ENCODE results near the gene SUN5. TPM values are rescaled to one million over a fixed set of nuclear protein-coding genes. Genes with fewer than 3 reads are reported as not detected.

SUN5 gene, protein sequence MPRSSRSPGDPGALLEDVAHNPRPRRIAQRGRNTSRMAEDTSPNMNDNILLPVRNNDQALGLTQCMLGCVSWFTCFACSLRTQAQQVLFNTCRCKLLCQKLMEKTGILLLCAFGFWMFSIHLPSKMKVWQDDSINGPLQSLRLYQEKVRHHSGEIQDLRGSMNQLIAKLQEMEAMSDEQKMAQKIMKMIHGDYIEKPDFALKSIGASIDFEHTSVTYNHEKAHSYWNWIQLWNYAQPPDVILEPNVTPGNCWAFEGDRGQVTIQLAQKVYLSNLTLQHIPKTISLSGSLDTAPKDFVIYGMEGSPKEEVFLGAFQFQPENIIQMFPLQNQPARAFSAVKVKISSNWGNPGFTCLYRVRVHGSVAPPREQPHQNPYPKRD
- total RNA-seq (not detected), polyA plus RNA-seq (not detected)

DNA sequence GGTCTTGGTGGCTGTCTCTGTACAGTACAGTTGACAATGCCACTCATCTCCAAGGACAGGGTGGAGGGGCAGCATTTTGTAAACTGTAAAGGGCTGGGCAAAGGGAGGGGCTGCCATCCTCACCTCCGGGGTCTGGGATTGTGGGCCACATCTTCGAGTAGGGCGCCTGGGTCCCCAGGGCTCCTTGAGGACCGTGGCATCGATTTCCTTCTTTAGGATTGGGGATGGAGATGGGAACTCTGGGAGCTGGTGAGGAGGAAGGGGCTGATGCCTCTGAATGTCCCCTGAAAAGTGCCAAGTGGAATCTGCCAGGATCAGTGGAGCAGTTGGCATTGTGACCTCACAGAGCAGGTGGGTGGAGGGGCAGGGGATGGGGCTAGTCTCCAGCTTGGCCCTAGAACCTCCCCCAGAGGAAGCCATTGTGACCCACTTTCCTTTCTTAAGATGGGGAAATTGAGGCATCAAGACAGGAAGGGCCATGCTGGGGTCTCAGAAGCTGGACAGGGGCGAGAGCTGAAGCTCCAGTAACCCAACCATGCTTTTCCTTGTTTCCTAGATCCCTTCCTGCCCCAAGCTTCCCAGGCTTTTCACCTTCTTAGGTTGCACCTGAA is at the start of gene SUN5:
SUN5 (minus strand) TSS at position 293 of the 611 bp plus-strand sequence; CDS start at position 200, 93 bp downstream.
- peaks cover 0 to 7% (median 1%) of the 10 kb centered on the region in 4 donors for H3K4me1 ChIP-seq (ENCODE audit: control insufficient read depth in 4 of 4, insufficient read depth in 4 of 4, low read length in 3 of 4)
- H3K4me3 ChIP-seq (ENCODE audit: low read depth in 1 of 3, low read length in 3 of 3), result no peak within 1 kb of the TSS
- no peak within 1 kb of the TSS for H3K27ac ChIP-seq (ENCODE audit: low read depth in 1 of 2, low read length in 2 of 2)
- H3K36me3 ChIP-seq (ENCODE audit: control insufficient read depth in 4 of 4, insufficient read depth in 3 of 4, low read depth in 1 of 4, low read length in 3 of 4), result no peaks in the 10 kb centered on the region
- no peak for DNase-seq (ENCODE audit: low spot score)
- H3K9ac ChIP-seq (ENCODE audit: low read depth in 1 of 2, low read length in 2 of 2), result no peak within 1 kb of the TSS
- WGBS, result 88% methylated on average over 6 of the region's 6 CpGs
- TF ChIP-seq, protein P1, sequence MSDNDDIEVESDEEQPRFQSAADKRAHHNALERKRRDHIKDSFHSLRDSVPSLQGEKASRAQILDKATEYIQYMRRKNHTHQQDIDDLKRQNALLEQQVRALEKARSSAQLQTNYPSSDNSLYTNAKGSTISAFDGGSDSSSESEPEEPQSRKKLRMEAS (IDR thresholded peaks at IDR 0.05), result no peak
- no peak for TF ChIP-seq RXRA (IDR thresholded peaks at IDR 0.05)
- TF ChIP-seq TAF1 (conservative IDR thresholded peaks at IDR 0.05), result no peak
- TF ChIP-seq, protein P2, sequence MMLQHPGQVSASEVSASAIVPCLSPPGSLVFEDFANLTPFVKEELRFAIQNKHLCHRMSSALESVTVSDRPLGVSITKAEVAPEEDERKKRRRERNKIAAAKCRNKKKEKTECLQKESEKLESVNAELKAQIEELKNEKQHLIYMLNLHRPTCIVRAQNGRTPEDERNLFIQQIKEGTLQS (IDR thresholded peaks at IDR 0.05), result no peak
- TF ChIP-seq SP1 (IDR thresholded peaks at IDR 0.05), result no peak
- TF ChIP-seq GABPA (IDR thresholded peaks at IDR 0.05 in 1 of 2, conservative IDR thresholded peaks at IDR 0.05 in 1 of 2), result no peak
- TF ChIP-seq, protein P3, sequence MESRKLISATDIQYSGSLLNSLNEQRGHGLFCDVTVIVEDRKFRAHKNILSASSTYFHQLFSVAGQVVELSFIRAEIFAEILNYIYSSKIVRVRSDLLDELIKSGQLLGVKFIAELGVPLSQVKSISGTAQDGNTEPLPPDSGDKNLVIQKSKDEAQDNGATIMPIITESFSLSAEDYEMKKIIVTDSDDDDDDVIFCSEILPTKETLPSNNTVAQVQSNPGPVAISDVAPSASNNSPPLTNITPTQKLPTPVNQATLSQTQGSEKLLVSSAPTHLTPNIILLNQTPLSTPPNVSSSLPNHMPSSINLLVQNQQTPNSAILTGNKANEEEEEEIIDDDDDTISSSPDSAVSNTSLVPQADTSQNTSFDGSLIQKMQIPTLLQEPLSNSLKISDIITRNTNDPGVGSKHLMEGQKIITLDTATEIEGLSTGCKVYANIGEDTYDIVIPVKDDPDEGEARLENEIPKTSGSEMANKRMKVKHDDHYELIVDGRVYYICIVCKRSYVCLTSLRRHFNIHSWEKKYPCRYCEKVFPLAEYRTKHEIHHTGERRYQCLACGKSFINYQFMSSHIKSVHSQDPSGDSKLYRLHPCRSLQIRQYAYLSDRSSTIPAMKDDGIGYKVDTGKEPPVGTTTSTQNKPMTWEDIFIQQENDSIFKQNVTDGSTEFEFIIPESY (IDR thresholded peaks at IDR 0.05), result no peak
- H3K27me3 ChIP-seq (ENCODE audit: control insufficient read depth in 4 of 4, insufficient read depth in 4 of 4, low read length in 3 of 4), result no peaks in the 10 kb centered on the region
- peaks cover 0 to 2% (median 0%) of the 10 kb centered on the region in 4 donors for H3K9me3 ChIP-seq (ENCODE audit: control insufficient read depth in 4 of 4, low read length in 3 of 4)

DNA sequence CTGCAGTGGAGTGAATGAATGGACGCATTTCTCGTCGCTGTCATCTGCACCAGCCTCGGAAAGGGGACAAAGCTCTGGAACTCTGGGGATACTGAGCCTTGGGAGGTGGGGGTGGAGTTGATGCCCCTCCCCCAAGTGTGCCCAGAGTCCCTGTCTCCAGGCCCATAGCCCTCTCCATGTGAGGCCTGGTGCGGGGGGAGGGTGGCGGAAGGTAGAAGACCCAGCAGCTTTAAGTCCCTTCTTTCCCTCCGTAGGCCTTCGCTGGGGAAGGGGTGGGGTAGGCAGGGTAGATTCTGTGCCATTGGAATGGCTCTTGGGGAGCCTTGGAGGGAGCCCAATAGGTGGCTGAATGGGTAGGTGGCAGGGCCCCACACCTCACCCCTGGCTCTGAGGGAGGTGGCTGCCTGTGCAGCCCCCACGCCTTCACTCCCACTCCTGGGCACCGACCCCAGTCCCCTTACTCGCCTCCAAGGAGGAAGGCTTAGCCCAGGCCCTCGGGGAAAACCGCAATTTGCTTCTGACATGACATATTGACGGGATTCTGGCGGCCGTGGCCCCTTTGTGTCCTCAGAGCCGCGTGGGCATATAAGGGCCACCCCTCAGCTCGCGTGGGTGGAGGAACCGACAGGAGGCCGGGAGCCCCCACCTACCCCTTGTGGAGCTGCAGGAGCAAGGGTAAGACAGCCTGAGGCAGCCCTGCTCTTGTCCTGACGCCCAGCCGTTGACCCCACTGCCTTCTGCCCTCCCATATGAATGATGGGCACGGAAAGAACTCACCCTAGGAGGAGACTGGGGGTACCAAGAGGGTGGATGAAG is 49.3 kb upstream of the SUN5 start, which contains the start of gene BPIFB3:
BPIFB3 (plus strand) TSS at position 613 of the 816 bp plus-strand sequence. CDS start 1,533 bp downstream, outside the sequence.
- WGBS, result 89% methylated on average over 25 of the region's 25 CpGs
- TF ChIP-seq HNF4G (IDR thresholded peaks at IDR 0.05), result no peak
- TF ChIP-seq TAF1 (conservative IDR thresholded peaks at IDR 0.05), result no peak
- TF ChIP-seq FOXA2 (IDR thresholded peaks at IDR 0.05), result no peak
- no peak for TF ChIP-seq NR2F2 (IDR thresholded peaks at IDR 0.05)
- no peak for TF ChIP-seq FOXA1 (IDR thresholded peaks at IDR 0.05)
- TF ChIP-seq, protein P4, sequence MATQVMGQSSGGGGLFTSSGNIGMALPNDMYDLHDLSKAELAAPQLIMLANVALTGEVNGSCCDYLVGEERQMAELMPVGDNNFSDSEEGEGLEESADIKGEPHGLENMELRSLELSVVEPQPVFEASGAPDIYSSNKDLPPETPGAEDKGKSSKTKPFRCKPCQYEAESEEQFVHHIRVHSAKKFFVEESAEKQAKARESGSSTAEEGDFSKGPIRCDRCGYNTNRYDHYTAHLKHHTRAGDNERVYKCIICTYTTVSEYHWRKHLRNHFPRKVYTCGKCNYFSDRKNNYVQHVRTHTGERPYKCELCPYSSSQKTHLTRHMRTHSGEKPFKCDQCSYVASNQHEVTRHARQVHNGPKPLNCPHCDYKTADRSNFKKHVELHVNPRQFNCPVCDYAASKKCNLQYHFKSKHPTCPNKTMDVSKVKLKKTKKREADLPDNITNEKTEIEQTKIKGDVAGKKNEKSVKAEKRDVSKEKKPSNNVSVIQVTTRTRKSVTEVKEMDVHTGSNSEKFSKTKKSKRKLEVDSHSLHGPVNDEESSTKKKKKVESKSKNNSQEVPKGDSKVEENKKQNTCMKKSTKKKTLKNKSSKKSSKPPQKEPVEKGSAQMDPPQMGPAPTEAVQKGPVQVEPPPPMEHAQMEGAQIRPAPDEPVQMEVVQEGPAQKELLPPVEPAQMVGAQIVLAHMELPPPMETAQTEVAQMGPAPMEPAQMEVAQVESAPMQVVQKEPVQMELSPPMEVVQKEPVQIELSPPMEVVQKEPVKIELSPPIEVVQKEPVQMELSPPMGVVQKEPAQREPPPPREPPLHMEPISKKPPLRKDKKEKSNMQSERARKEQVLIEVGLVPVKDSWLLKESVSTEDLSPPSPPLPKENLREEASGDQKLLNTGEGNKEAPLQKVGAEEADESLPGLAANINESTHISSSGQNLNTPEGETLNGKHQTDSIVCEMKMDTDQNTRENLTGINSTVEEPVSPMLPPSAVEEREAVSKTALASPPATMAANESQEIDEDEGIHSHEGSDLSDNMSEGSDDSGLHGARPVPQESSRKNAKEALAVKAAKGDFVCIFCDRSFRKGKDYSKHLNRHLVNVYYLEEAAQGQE (IDR thresholded peaks at IDR 0.05), result no peak
- TF ChIP-seq RXRA (IDR thresholded peaks at IDR 0.05), result no peak
- TF ChIP-seq, protein P5, sequence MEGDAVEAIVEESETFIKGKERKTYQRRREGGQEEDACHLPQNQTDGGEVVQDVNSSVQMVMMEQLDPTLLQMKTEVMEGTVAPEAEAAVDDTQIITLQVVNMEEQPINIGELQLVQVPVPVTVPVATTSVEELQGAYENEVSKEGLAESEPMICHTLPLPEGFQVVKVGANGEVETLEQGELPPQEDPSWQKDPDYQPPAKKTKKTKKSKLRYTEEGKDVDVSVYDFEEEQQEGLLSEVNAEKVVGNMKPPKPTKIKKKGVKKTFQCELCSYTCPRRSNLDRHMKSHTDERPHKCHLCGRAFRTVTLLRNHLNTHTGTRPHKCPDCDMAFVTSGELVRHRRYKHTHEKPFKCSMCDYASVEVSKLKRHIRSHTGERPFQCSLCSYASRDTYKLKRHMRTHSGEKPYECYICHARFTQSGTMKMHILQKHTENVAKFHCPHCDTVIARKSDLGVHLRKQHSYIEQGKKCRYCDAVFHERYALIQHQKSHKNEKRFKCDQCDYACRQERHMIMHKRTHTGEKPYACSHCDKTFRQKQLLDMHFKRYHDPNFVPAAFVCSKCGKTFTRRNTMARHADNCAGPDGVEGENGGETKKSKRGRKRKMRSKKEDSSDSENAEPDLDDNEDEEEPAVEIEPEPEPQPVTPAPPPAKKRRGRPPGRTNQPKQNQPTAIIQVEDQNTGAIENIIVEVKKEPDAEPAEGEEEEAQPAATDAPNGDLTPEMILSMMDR (IDR thresholded peaks at IDR 0.05; ENCODE audit: low read depth, low read length, missing input control), result no peak
- H3K9ac ChIP-seq (ENCODE audit: low read depth in 1 of 2, low read length in 2 of 2), result no peak within 1 kb of the TSS
- H3K9me3 ChIP-seq (ENCODE audit: control insufficient read depth in 4 of 4, low read length in 3 of 4), result no peaks in the 10 kb centered on the region
- DNase-seq (ENCODE audit: low spot score), result no peak
- H3K27me3 ChIP-seq (ENCODE audit: control insufficient read depth in 4 of 4, insufficient read depth in 4 of 4, low read length in 3 of 4), result no peaks in the 10 kb centered on the region
- no peaks in the 10 kb centered on the region for H3K4me1 ChIP-seq (ENCODE audit: control insufficient read depth in 4 of 4, insufficient read depth in 4 of 4, low read length in 3 of 4)
- H3K4me3 ChIP-seq (ENCODE audit: low read depth in 1 of 3, low read length in 3 of 3), result no peak within 1 kb of the TSS
- no peaks in the 10 kb centered on the region for H3K36me3 ChIP-seq (ENCODE audit: control insufficient read depth in 4 of 4, insufficient read depth in 3 of 4, low read depth in 1 of 4, low read length in 3 of 4)
- H3K27ac ChIP-seq (ENCODE audit: low read depth in 1 of 2, low read length in 2 of 2), result no peak within 1 kb of the TSS
